Measurements from ENCODE around the gene RNMT.

- TF ChIP-seq YY1 (IDR thresholded peaks at IDR 0.05; ENCODE audit: insufficient read depth, insufficient read length) (no peak), SUZ12 (IDR thresholded peaks at IDR 0.05; ENCODE audit: extremely low read depth, insufficient read depth, insufficient read length) (no peak)
Measured at GRCh38 chr18:13799396-13799795, 72.9 kb downstream of the RNMT start.

Measured in NT2/D1 (cell line).